Right lobe of liver (tissue), 6 donors: Measurements from ENCODE around the gene TAC4. TPM values are rescaled to one million over a fixed set of nuclear protein-coding genes. Genes with fewer than 3 reads are reported as not detected.
"Not testable (repeated sequence)": the region's sequence is repeated elsewhere in the genome, so short reads cannot be mapped to it uniquely, and the experiment has no call there.

Source experiments
- ATAC-seq, 4 donors: fragments of 200-7000 bp; cut with Tn5 transposase; one replicate each; pipeline ENCODE4 v1.9.1; 2020; ENCODE audit warnings: mild to moderate bottlenecking in 4 of 4, moderate library complexity in 4 of 4
- DNase-seq, 3 donors: peaks; one replicate each; pipeline ENCODE4 v3.0.0-alpha.2; 2020
- H3K27ac ChIP-seq, 3 donors: fragments of 200-600 bp; one replicate each; pipeline ENCODE4 v1.8.0; 2022
- H3K27me3 ChIP-seq, 2 donors: fragments of 200-600 bp; one replicate each; pipeline ENCODE4 v1.8.0; 2022
- H3K36me3 ChIP-seq, 4 donors: fragments of 200-600 bp; sonication (generic) in 1 of 4; one replicate each; pipeline versions ENCODE4 v1.5.1 to v1.8.0; 2017 to 2022; ENCODE audit warnings: control low read depth in 1 of 4
- H3K4me1 ChIP-seq, 4 donors: fragments of 200-600 bp; sonication (generic) in 1 of 4; one replicate each; pipeline versions ENCODE4 v1.5.1 to v1.8.0; 2017 to 2022; ENCODE audit warnings: control low read depth in 1 of 4
- H3K4me3 ChIP-seq, 3 donors: fragments of 200-600 bp; one replicate each; pipeline ENCODE4 v1.8.0; 2022
- H3K9me3 ChIP-seq, 4 donors: fragments of 200-600 bp; sonication (generic) in 1 of 4; one replicate each; pipeline versions ENCODE4 v1.5.1 to v1.8.0; 2017 to 2022; ENCODE audit warnings: control low read depth in 1 of 4
- CTCF ChIP-seq, 4 donors: fragments of 200-600 bp in 3 of 4; fragments of 450-650 bp in 1 of 4; IDR thresholded peaks; one replicate each; pipeline versions ENCODE4 v1.5.1 to v1.8.0; 2016 to 2022; ENCODE audit warnings: antibody characterized with exemption in 4 of 4, mild to moderate bottlenecking in 2 of 4
- POLR2A ChIP-seq: fragments of 450-650 bp; IDR thresholded peaks from one replicate; pipeline ENCODE4 v1.6.1; 2017; ENCODE audit warnings: antibody characterized with exemption, mild to moderate bottlenecking
- WGBS: methylation state at CpG from one replicate; pipeline ENCODE4 v1.1.6; 2018; ENCODE audit warnings: low coverage, low lambda C conversion rate; ENCODE audit not compliant: insufficient coverage; ENCODE audit errors: missing lambda C conversion rate; 5-methylcytosine and 5-hydroxymethylcytosine counted together
- intact Hi-C, 2 donors: fragments of 100-400 bp; cut with DNase I; formaldehyde crosslinking; loops; one replicate each; pipeline versions ENCODE4 v1.11.2 to v1.14.1; 2022
- total RNA-seq, 6 experiments: library from RNA; depleted of rRNA in 2 of 6; stranded (reverse); fragments of >200 nt in 2 of 6; fragmentation: NEBNext Ultra II Directional in 3 of 6; extraction: Animal tissue kit (Norgen Biotek cat#: 25700) in 3 of 6; gene quantifications; one replicate each; pipeline versions ENCODE4 v1.1.0 to v1.2.4, GENCODE V29; 2016 to 2023
- donor health status: DM: no; HTN: yes; CAD: no.
- donor health status: DM: no; HTN: no; CAD: no.
- donor health status: DM: no; HTN: no; CAD: no.
- donor health status: DM: no; HTN: yes; CAD: no.
- donor health status: DM: no; HTN: yes; CAD: no.

Gene TAC4
- total RNA-seq, 6 experiments from 2014 or later = not detected

GRCh38 chr17:49830605-49831004, 17.3 kb downstream of the TAC4 start:
- Histone ChIP-seq H3K4me3 (no peak overlapping the region), H3K27ac (no peak overlapping the region), H3K4me1 (peaks cover 0 to 7% (median 0%) of the 10 kb centered on the region in 4 donors), H3K27me3 (no peaks in the 10 kb centered on the region), H3K9me3 (no peaks in the 10 kb centered on the region), H3K36me3 (peaks cover 11 to 34% (median 17%) of the 10 kb centered on the region in 4 donors)
- intact Hi-C loops = no loop called here
- ATAC-seq = no peak
- WGBS = 50% methylated on average over 1 of the region's 1 CpG
- no peak for TF ChIP-seq CTCF (IDR thresholded peaks at IDR 0.05)
- TF ChIP-seq POLR2A = no peak
- DNase-seq = no peak

- Histone ChIP-seq H3K36me3 (peaks cover 14 to 46% (median 17%) of the 10 kb centered on the region in 4 donors), H3K27me3 (no peaks in the 10 kb centered on the region), H3K9me3 (no peaks in the 10 kb centered on the region), H3K4me3 (no peak overlapping the region), H3K27ac (no peak overlapping the region), H3K4me1 (peaks cover 0 to 6% (median 0%) of the 10 kb centered on the region in 4 donors)
- no peak for DNase-seq
- no peak for ATAC-seq
- intact Hi-C loops = no loop called here
- WGBS = 90% methylated on average over 2 of the region's 2 CpGs
- TF ChIP-seq POLR2A (no peak), CTCF (IDR thresholded peaks at IDR 0.05) (no peak)
Measured at GRCh38 chr17:49829026-49829425, 18.8 kb downstream of the TAC4 start.

- H3K9me3 ChIP-seq, DNase-seq, intact Hi-C loops, H3K27ac ChIP-seq, H3K4me1 ChIP-seq, H3K27me3 ChIP-seq, H3K4me3 ChIP-seq: not testable (repeated sequence)
- peak; percentile 27 to 51 (median 40) for ATAC-seq
- peaks cover 16 to 52% (median 20%) of the 10 kb centered on the region in 4 donors for H3K36me3 ChIP-seq
- WGBS = 72% methylated on average over 2 of the region's 2 CpGs
Measured at GRCh38 chr17:49828325-49828724, 19.5 kb downstream of the TAC4 start.

GRCh38 chr17:49825645-49826044, 22.2 kb downstream of the TAC4 start:
- Histone ChIP-seq H3K4me3 (no peak overlapping the region), H3K4me1 (no peaks in the 10 kb centered on the region), H3K36me3 (peaks cover 22 to 77% (median 32%) of the 10 kb centered on the region in 4 donors), H3K27me3 (no peaks in the 10 kb centered on the region), H3K9me3 (no peaks in the 10 kb centered on the region), H3K27ac (no peak overlapping the region)
- ATAC-seq (no peak), DNase-seq (no peak)
- WGBS = 46% methylated on average over 2 of the region's 2 CpGs
- intact Hi-C loops = no loop called here
- TF ChIP-seq CTCF (IDR thresholded peaks at IDR 0.05) (no peak), POLR2A (no peak)

- no peak for ATAC-seq
- 100% methylated on average over 1 of the region's 2 CpGs for WGBS
Measured at GRCh38 chr17:49823614-49824013, 24.3 kb downstream of the TAC4 start.

More at GRCh38 chr17:49823614-49824013, 24.3 kb downstream of the TAC4 start:
- DNase-seq = no peak
- no peaks in the 10 kb centered on the region for H3K4me1 ChIP-seq
- no peak overlapping the region for H3K27ac ChIP-seq
- no peaks in the 10 kb centered on the region for H3K27me3 ChIP-seq
- H3K9me3 ChIP-seq = no peaks in the 10 kb centered on the region
- no peak for TF ChIP-seq CTCF (IDR thresholded peaks at IDR 0.05)
- TF ChIP-seq POLR2A = no peak
- no peak overlapping the region for H3K4me3 ChIP-seq
- H3K36me3 ChIP-seq = peaks cover 18 to 74% (median 32%) of the 10 kb centered on the region in 4 donors
- intact Hi-C loops = no loop called here
